HepG2 (cell line): ENCODE results near the gene CA14. TPM values are rescaled to one million over a fixed set of nuclear protein-coding genes. Genes with fewer than 3 reads are reported as not detected.

Experiments used
- CTCF ChIP-seq: sonication (generic); formaldehyde crosslinking; IDR thresholded peaks from 2 replicates; pipeline ENCODE4 v1.5.0; 2020; ENCODE audit warnings: mild to moderate bottlenecking, missing genetic modification reagents, moderate library complexity
- ELF3 ChIP-seq: IDR thresholded peaks from 2 replicates; pipeline ENCODE4 v1.6.1; 2016; ENCODE audit warnings: missing genetic modification reagents, missing compliant biosample characterization
- HOXA7 ChIP-seq: sonication (generic); formaldehyde crosslinking; IDR thresholded peaks from 2 replicates; pipeline ENCODE4 v1.8.1; 2022; ENCODE audit warnings: mild to moderate bottlenecking, missing genetic modification reagents, moderate library complexity
- ISX ChIP-seq: sonication (generic); formaldehyde crosslinking; conservative IDR thresholded peaks from 2 replicates; pipeline ENCODE4 v1.5.0; 2020; ENCODE audit warnings: missing genetic modification reagents
- KLF6 ChIP-seq: IDR thresholded peaks from 2 replicates; pipeline ENCODE4 v1.8.0; 2016; ENCODE audit warnings: missing biosample characterization, missing genetic modification reagents
- PBX2 ChIP-seq: IDR thresholded peaks from 2 replicates; pipeline ENCODE4 v1.6.1; 2016; ENCODE audit warnings: control low read depth
- PHF5A ChIP-seq: IDR thresholded peaks from one replicate; pipeline ENCODE4 v1.6.1; 2018; ENCODE audit warnings: low read depth, missing genetic modification reagents; ENCODE audit not compliant: unreplicated experiment
- RARA ChIP-seq: IDR thresholded peaks from 2 replicates; pipeline ENCODE4 v1.6.1; 2016; ENCODE audit warnings: missing genetic modification reagents, missing compliant biosample characterization
- RBFOX2 ChIP-seq: fragments of 200-400 bp; formaldehyde crosslinking; IDR thresholded peaks from 2 replicates; pipeline ENCODE4 v1.6.1; 2017; ENCODE audit warnings: low read depth, mild to moderate bottlenecking, low read length
- ZBTB46 ChIP-seq: sonication (generic); formaldehyde crosslinking; IDR thresholded peaks from 2 replicates; pipeline ENCODE4 v1.4.0; 2020; ENCODE audit warnings: mild to moderate bottlenecking, missing genetic modification reagents, borderline replicate concordance
- ZBTB49 ChIP-seq: sonication (generic); formaldehyde crosslinking; IDR thresholded peaks from 2 replicates; pipeline ENCODE4 v1.4.0; 2020; ENCODE audit warnings: missing genetic modification reagents, borderline replicate concordance
- ZNF318 ChIP-seq: sonication (generic); formaldehyde crosslinking; IDR thresholded peaks from 2 replicates; pipeline ENCODE4 v1.4.0; 2020; ENCODE audit warnings: mild to moderate bottlenecking, missing genetic modification reagents
- ZNF629 ChIP-seq: sonication (generic); formaldehyde crosslinking; conservative IDR thresholded peaks from 2 replicates; pipeline ENCODE4 v1.5.0; 2020; ENCODE audit warnings: missing genetic modification reagents
- polyA plus RNA-seq, 8 experiments: library from polyadenylated mRNA; depleted of rRNA in 3 of 8; stranded (reverse) in 7 of 8; unstranded in 1 of 8; fragments of >200 nt; fragmentation: Illumina TruSeq in 4 of 8; extraction: Trizol in 4 of 8; gene quantifications; 2 replicates each; pipeline versions ENCODE4 v1.2.1 to v1.2.3, GENCODE V29; 2011 to 2016; ENCODE audit warnings: low read depth in 4 of 8, missing spikeins in 1 of 8, mixed read lengths in 1 of 8; ENCODE audit not compliant: insufficient read depth in 1 of 8
- total RNA-seq, 5 experiments: library from RNA; depleted of rRNA; stranded (reverse); fragments of >200 nt; fragmentation: Illumina TruSeq; extraction: Trizol; gene quantifications; 2 replicates each; pipeline ENCODE4 v1.2.3, GENCODE V29; 2016; ENCODE audit warnings: low read depth in 1 of 5

CA14 gene
- total and polyA plus RNA-seq, 2 of the 13 experiments (the other 11 are each of a cell fraction or from before 2014, with no cell fraction given): 2.4 to 8.5 TPM

GRCh38 chr1:150235852-150236613 lies 21.5 kb upstream of the CA14 start, which contains the start of gene ANP32E (continued):
- TF ChIP-seq ZBTB46 (CRISPR knock-in tag): no peak
- no peak for TF ChIP-seq ISX (CRISPR knock-in tag)
- peak; percentile 93 for TF ChIP-seq PBX2 (CRISPR knock-in tag)
- peak; percentile 93 for TF ChIP-seq KLF6 (CRISPR knock-in tag)
- TF ChIP-seq ZNF318 (CRISPR knock-in tag): no peak
- peak; percentile 87 for TF ChIP-seq ELF3 (CRISPR knock-in tag)
- peak; percentile 49; the same call in 1 of the 2 replicates for TF ChIP-seq RARA
- TF ChIP-seq ZBTB49 (CRISPR knock-in tag): 0 out of 2 replicates have a peak, but pooled peaks have one; percentile 24
- peak; percentile 72; the same call in 1 of the 2 replicates for TF ChIP-seq HOXA7 (CRISPR knock-in tag)
- no peak for TF ChIP-seq PHF5A (CRISPR knock-in tag)
- TF ChIP-seq ZNF629 (CRISPR knock-in tag): no peak
- TF ChIP-seq RBFOX2: no peak
- peak; percentile 37 for TF ChIP-seq CTCF (CRISPR knock-in tag)
